Mucosa of rectum (tissue), 2 donors: Measurements from ENCODE around the gene JAK1.

Source experiments
- H3K27ac ChIP-seq, 2 donors: one replicate each; pipeline ENCODE4 v1.7.0; 2013; ENCODE audit warnings: inconsistent platforms in 2 of 2, low read depth in 2 of 2, low read length in 2 of 2
- H3K27me3 ChIP-seq, 2 donors: one replicate each; pipeline ENCODE4 v1.7.0; 2013; ENCODE audit warnings: low read length in 2 of 2; ENCODE audit not compliant: control insufficient read depth in 2 of 2, insufficient read depth in 2 of 2
- H3K36me3 ChIP-seq, 2 donors: one replicate each; pipeline ENCODE4 v1.7.0; 2013; ENCODE audit warnings: low read length in 2 of 2; ENCODE audit not compliant: control insufficient read depth in 2 of 2, insufficient read depth in 2 of 2
- H3K4me1 ChIP-seq, 2 donors: one replicate each; pipeline ENCODE4 v1.7.0; 2013; ENCODE audit warnings: low read length in 2 of 2, mild to moderate bottlenecking in 1 of 2; ENCODE audit not compliant: control insufficient read depth in 2 of 2, insufficient read depth in 2 of 2
- H3K4me3 ChIP-seq, 2 donors: one replicate each; pipeline ENCODE4 v1.7.0; 2013; ENCODE audit warnings: low read length in 2 of 2
- H3K9ac ChIP-seq, 2 donors: one replicate each; pipeline ENCODE4 v1.7.0; 2013; ENCODE audit warnings: low read length in 2 of 2, low read depth in 1 of 2, mild to moderate bottlenecking in 1 of 2
- H3K9me3 ChIP-seq, 2 donors: one replicate each; pipeline ENCODE4 v1.7.0; 2013; ENCODE audit warnings: low read length in 2 of 2; ENCODE audit not compliant: control insufficient read depth in 2 of 2
- donor health status: healthy.
- donor health status: Normal muscosa, but diverticular disease.

JAK1 gene

DNA sequence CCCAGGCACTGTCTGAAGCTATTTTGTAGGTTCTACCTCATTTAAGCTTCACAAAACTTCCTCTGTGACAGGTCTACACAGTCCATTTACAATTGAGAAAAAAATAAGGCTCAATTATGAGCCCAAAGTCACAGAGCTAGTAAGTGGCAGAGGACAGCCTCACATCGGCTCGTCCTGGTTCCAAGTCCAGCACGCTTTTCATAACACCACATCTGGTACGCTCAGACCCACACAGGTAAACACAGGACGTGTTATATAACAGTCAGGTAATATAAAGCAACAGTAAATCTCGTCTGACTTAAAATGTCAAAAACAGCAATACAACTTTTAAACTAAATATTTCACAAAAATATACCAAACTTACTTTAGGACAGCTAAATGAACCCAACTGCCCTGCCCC is 13.1 kb downstream of the JAK1 start:
- Histone ChIP-seq H3K36me3 (no peaks in the 10 kb centered on the region), H3K4me3 (no peak overlapping the region), H3K4me1 (peaks cover 24 to 34% of the 10 kb centered on the region in 2 donors), H3K9ac (no peak overlapping the region), H3K27ac (no peak overlapping the region), H3K27me3 (no peaks in the 10 kb centered on the region), H3K9me3 (no peaks in the 10 kb centered on the region)

GRCh38 chr1:64950284-64950809 is 16.0 kb downstream of the JAK1 start:
- Histone ChIP-seq H3K4me1 (peaks cover 17 to 22% of the 10 kb centered on the region in 2 donors), H3K9me3 (no peaks in the 10 kb centered on the region), H3K27me3 (no peaks in the 10 kb centered on the region), H3K36me3 (no peaks in the 10 kb centered on the region), H3K4me3 (no peak overlapping the region), H3K27ac (no peak overlapping the region), H3K9ac (no peak overlapping the region)

DNA sequence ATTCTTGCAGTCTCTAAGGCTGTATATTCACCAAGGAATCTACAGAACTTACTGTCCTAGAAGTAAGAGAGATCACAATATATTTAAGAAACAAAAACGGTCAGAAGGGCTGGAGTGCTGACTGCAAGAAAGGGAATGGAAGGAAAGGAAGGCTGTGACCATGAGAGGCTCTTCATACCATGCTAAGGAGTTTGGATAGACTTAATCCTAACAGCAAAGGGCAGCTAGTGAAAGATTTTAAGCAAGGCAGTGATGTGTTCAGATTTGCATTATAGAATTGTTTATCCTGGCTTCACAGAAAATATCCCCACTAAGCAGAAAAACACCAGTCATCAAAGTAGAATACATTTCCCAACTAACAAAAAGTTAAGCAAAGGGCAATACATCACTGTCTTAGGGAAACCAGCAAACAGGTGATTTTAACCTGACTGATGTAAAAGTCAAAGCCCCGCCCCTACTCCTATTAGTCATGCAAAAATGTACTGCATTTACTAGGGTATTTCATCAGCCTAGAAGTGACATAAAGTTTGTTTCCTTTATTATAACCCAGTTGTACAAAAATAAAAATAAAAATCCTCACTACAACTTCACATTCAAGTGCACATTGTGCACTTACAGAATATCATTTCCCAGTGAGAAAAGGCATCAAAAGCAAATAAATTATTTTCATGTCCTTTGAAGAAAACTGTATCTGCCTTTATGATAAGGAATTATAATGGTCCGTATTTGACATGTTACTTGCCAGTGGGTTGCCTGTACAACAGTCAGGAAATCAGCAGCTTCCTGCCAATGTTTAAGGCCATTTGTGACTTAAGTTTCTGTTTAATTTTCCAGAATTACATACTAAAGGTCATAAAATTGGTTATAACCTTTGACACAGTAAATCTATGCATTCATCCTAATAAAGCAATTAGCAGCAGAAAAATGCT is 17.2 kb downstream of the JAK1 start:
- H3K27ac ChIP-seq: no peak overlapping the region

DNA sequence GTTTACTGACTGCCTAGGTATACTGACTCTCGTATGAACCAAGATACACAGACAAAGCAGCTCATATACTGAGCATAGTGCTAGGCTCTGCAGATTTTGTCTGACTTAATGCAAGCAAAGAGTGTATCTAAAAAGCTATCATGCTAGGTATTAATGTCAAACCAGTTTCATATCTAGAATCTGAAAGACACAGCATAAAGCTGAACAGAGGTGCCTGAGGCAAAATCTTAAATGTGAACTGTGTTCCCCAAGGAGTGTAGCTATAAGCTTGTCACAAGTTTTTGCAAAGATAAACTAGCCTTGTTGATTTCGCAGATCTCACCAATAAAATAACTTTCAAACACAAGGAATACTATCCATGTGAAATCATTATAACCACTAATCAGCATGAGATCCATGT is 18.1 kb downstream of the JAK1 start:
- no peak overlapping the region for H3K9ac ChIP-seq
- no peak overlapping the region for H3K4me3 ChIP-seq
- H3K4me1 ChIP-seq: peaks cover 14 to 21% of the 10 kb centered on the region in 2 donors
- no peak overlapping the region for H3K27ac ChIP-seq
- no peaks in the 10 kb centered on the region for H3K27me3 ChIP-seq
- no peaks in the 10 kb centered on the region for H3K36me3 ChIP-seq
- no peaks in the 10 kb centered on the region for H3K9me3 ChIP-seq

More for the DNA sequence above, 17.2 kb downstream of the JAK1 start:
- no peaks in the 10 kb centered on the region for H3K27me3 ChIP-seq
- no peak overlapping the region for H3K9ac ChIP-seq
- H3K4me1 ChIP-seq: peaks cover 17 to 22% of the 10 kb centered on the region in 2 donors
- H3K36me3 ChIP-seq: no peaks in the 10 kb centered on the region
- no peak overlapping the region for H3K4me3 ChIP-seq
- no peaks in the 10 kb centered on the region for H3K9me3 ChIP-seq

DNA sequence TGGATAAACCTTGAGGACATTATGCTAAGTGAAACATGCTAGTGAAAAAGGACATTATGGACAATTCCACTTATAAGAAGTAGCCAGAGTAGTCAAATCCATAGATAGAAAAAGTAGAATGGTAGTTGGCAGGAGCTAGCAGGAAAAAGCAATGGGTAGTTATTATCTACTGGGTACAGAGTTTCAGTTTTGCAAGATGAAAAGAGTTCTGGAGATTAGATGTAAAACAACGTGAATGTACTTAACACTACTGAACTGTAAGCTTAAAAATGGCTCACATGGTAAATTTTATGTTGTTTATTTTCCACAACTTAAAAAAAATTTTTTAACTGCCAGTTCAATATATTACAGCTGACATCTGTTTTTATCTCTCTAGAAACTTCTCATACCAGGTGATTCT is 19.4 kb downstream of the JAK1 start:
- no peak overlapping the region for H3K9ac ChIP-seq
- no peaks in the 10 kb centered on the region for H3K9me3 ChIP-seq
- peaks cover 7 to 12% of the 10 kb centered on the region in 2 donors for H3K4me1 ChIP-seq
- H3K27me3 ChIP-seq: no peaks in the 10 kb centered on the region
- H3K27ac ChIP-seq: no peak overlapping the region
- no peaks in the 10 kb centered on the region for H3K36me3 ChIP-seq
- H3K4me3 ChIP-seq: no peak overlapping the region

DNA sequence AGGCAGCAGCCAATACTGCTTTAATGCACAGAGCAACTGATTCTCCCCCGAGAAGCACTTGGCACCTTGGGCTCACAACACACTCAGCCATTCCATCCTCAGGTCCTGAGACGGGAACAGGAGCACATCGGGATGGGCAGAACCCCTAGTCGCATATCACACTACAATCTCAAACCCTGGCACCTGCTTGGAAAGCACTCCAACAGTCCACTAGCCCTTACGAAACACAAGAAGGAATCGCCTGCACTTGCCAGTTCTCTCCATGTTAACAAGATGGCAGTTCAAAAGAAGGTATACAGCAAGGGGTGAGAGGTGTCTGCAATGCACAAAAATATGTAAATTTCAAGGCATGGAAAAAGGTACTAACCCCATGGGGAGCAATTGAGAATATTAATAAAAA is 21.4 kb downstream of the JAK1 start:
- Histone ChIP-seq H3K36me3 (no peaks in the 10 kb centered on the region), H3K9ac (no peak overlapping the region), H3K4me3 (no peak overlapping the region), H3K4me1 (peaks cover 7 to 9% of the 10 kb centered on the region in 2 donors), H3K27me3 (no peaks in the 10 kb centered on the region), H3K9me3 (no peaks in the 10 kb centered on the region), H3K27ac (no peak overlapping the region)

DNA sequence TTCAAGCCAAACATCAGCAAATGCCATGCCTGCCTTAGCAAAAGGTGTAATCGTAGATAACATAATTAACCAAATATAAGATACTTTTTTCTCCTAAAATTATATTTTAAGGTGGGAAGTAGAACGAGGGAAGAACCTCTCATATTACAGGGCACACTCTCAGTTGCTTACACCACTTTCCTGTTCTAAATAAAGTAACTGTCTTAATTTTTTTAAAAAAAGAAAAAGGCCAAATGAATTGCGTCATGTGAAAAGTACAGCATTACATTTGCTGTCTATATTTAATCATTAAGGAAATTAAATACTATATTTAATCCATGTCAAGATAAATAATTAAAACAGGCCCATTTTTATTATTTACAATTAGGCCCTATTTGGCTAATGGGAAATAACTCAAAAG is 23.7 kb downstream of the JAK1 start:
- no peak overlapping the region for H3K4me3 ChIP-seq
- no peaks in the 10 kb centered on the region for H3K27me3 ChIP-seq
- H3K4me1 ChIP-seq: peaks cover 0 to 2% of the 10 kb centered on the region in 2 donors
- no peak overlapping the region for H3K27ac ChIP-seq
- no peaks in the 10 kb centered on the region for H3K36me3 ChIP-seq
- no peak overlapping the region for H3K9ac ChIP-seq
- no peaks in the 10 kb centered on the region for H3K9me3 ChIP-seq

DNA sequence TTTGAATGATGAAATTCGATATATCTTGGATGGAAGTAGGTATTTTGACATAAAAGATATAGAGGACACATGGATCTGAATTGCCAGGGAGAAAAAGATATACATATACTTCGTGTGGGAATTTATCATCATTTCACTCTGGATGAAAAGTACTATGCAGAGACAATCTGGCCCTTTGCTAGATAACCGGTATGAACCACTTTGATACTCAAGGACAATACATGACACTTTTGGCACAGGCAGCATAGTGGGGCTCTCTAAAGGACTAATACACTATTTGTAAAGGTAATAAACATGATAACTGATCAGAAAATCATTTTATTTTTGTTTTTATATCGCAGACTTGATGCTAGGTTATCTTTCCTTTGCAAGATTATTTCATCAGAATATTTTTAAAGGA is 24.2 kb downstream of the JAK1 start:
- Histone ChIP-seq H3K27me3 (no peaks in the 10 kb centered on the region), H3K4me3 (no peak overlapping the region), H3K36me3 (no peaks in the 10 kb centered on the region), H3K4me1 (peaks cover 0 to 2% of the 10 kb centered on the region in 2 donors), H3K9ac (no peak overlapping the region), H3K9me3 (no peaks in the 10 kb centered on the region), H3K27ac (no peak overlapping the region)

DNA sequence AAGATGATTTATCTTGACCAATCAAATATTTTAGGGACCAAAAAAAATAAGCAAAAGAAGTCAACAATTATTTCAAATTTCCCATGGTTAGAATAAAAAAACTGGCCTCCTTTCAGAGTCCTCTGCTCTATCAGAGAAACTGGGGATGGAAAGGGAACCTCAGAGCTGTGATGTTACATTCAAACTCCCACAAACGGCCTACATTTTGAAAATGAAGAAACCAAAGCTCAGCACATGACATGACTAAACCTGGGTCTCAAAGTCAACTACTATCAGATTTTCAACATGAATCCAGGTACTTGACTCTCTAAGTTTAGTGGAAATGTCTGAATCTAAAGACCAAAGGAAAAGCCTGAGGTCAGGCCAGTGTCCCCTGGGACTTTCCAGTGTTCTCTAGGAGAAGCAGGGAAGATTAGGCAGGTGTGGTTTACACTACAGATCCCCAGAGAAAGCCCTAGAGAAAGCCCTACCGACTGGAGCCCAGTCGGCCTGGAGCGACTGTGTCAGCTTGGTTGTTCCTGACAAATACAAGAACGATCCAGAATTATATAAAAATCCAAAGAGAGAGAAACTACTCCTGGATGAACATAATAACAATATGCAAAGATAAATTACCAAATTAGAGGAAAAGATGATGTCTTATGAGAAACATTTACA is 24.8 kb downstream of the JAK1 start:
- Histone ChIP-seq H3K27ac (no peak overlapping the region), H3K4me3 (no peak overlapping the region), H3K9ac (no peak overlapping the region), H3K27me3 (no peaks in the 10 kb centered on the region), H3K36me3 (no peaks in the 10 kb centered on the region), H3K9me3 (no peaks in the 10 kb centered on the region), H3K4me1 (peaks cover 0 to 2% of the 10 kb centered on the region in 2 donors)

DNA sequence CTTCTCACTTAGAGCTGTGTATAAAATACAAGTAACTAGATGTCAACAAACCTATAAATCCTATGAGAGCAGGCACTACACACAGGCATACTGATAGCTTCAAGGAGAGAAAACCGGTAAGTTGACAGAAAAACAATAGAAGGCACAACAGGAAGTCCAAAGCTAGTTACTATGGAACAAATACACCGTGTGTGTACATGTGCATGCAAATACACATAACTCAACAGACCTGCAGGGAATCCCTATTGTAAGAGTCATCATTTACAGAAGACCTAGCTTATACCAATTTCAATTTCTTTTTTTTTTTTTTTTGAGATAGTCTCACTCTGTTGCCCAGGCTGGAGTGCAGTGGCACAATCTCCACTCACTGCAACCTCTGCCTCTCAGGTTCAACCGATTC is 26.3 kb downstream of the JAK1 start:
- peaks cover 0 to 9% of the 10 kb centered on the region in 2 donors for H3K4me1 ChIP-seq
- no peaks in the 10 kb centered on the region for H3K9me3 ChIP-seq
- no peaks in the 10 kb centered on the region for H3K27me3 ChIP-seq
- H3K27ac ChIP-seq: no peak overlapping the region
- no peaks in the 10 kb centered on the region for H3K36me3 ChIP-seq
- H3K9ac ChIP-seq: no peak overlapping the region
- no peak overlapping the region for H3K4me3 ChIP-seq
